Neural crest cell (in vitro differentiated cells): ENCODE measurements around the gene CPOX. TPM values are rescaled to one million over a fixed set of nuclear protein-coding genes. Genes with fewer than 3 reads are reported as not detected.

ENCODE experiments used
- DNase-seq: peaks from one replicate; pipeline ENCODE4 v3.0.0; 2021; ENCODE audit warnings: low read depth, mixed read lengths, low spot score
- H3K27ac Mint-ChIP-seq: one replicate; pipeline ENCODE4 v1.8.0; 2021; ENCODE audit warnings: mild to moderate bottlenecking, mixed read lengths; ENCODE audit not compliant: unreplicated experiment
- H3K27me3 Mint-ChIP-seq: 2 replicates; pipeline ENCODE4 v1.8.0; 2021; ENCODE audit warnings: low read depth, mild to moderate bottlenecking, mixed read lengths
- H3K36me3 Mint-ChIP-seq: 2 replicates; pipeline ENCODE4 v1.8.0; 2021; ENCODE audit warnings: low read depth, mild to moderate bottlenecking, mixed read lengths
- H3K4me1 Mint-ChIP-seq: 2 replicates; pipeline ENCODE4 v1.8.0; 2021; ENCODE audit warnings: mixed read lengths
- H3K4me3 Mint-ChIP-seq: one replicate; pipeline ENCODE4 v1.8.0; 2021; ENCODE audit warnings: mild to moderate bottlenecking, mixed read lengths
- H3K9me3 Mint-ChIP-seq: 2 replicates; pipeline ENCODE4 v1.8.0; 2021; ENCODE audit warnings: mixed read lengths
- total RNA-seq: library from RNA; stranded (reverse); gene quantifications from 2 replicates; pipeline ENCODE4 v1.2.1, GENCODE V29; 2021
- TF ChIP-seq, protein P1 (sequence below): fragments of 200-600 bp; sonication (generic); conservative IDR thresholded peaks from 2 replicates; pipeline ENCODE4 v1.5.0; 2021; ENCODE audit warnings: antibody characterized with exemption, mild to moderate bottlenecking

CPOX gene
- total RNA-seq, 1 donor from 2014 or later, result 28.1 TPM

DNA sequence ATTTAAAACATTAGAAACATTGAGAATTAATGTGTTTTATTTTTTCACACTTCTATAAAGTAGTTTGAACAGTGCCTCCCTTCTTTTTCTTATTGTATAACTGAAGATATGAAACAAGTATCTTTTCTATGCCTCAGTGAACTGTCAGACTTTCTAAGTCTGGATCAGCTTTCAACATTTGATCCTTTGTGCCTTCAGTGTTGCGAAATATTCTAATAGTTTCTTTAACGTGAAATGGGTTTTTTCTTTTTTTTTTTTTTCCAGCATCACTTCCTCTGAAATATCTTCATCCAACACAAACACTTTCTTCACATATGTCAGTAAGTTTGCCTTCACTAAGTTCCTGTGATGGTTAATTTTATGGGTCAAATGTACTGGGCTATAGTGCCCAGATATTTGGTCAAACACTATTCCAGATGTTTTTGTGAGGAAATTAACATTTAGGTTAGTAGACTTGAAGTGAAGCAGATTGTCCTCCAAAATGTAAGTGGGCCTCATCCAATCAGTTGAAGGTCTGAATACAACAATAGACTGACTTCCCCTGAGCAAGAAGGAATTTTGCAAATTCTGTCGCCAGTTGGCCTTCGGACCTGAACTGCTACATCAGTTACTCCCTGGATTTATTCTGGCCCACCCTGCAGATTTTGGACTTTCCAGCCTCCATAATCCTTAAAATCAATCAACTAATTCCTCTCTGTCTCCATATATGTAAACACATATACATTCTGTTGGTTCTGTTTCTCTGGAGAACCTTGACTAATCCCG lies 6.4 kb upstream of the CPOX start:
- Mint-ChIP-seq H3K27me3 (no peaks in the 10 kb centered on the region), H3K36me3 (no peaks in the 10 kb centered on the region), H3K27ac (no peak overlapping the region), H3K4me1 (peaks cover under 1% of the 10 kb centered on the region), H3K4me3 (no peak overlapping the region), H3K9me3 (no peaks in the 10 kb centered on the region)
- TF ChIP-seq, protein P1, sequence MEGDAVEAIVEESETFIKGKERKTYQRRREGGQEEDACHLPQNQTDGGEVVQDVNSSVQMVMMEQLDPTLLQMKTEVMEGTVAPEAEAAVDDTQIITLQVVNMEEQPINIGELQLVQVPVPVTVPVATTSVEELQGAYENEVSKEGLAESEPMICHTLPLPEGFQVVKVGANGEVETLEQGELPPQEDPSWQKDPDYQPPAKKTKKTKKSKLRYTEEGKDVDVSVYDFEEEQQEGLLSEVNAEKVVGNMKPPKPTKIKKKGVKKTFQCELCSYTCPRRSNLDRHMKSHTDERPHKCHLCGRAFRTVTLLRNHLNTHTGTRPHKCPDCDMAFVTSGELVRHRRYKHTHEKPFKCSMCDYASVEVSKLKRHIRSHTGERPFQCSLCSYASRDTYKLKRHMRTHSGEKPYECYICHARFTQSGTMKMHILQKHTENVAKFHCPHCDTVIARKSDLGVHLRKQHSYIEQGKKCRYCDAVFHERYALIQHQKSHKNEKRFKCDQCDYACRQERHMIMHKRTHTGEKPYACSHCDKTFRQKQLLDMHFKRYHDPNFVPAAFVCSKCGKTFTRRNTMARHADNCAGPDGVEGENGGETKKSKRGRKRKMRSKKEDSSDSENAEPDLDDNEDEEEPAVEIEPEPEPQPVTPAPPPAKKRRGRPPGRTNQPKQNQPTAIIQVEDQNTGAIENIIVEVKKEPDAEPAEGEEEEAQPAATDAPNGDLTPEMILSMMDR, result no peak
- no peak for DNase-seq

DNA sequence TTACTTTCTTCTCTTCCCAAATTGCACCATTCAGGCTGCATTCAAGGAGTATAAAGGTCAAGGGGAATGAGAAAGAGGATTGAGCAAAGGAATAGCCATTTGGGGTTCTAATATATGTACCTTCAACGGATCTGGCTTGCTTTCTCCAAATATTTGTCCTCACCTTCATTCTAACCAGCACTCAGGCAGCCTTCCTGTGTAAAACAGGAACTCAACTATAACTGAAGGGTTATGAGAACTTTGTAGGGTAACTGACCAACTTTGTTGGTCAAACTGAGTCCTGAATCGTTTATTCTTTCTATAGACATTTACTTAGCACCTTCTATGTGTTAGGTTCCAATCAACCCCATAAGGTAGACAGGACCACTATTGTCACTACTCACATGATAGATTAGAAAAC lies 5.1 kb upstream of the CPOX start:
- DNase-seq, result no peak
- no peak overlapping the region for H3K27ac Mint-ChIP-seq
- no peaks in the 10 kb centered on the region for H3K9me3 Mint-ChIP-seq
- no peak overlapping the region for H3K4me3 Mint-ChIP-seq
- TF ChIP-seq, protein P1, result no peak
- peaks cover 10% of the 10 kb centered on the region for H3K4me1 Mint-ChIP-seq
- no peaks in the 10 kb centered on the region for H3K27me3 Mint-ChIP-seq
- no peaks in the 10 kb centered on the region for H3K36me3 Mint-ChIP-seq

DNA sequence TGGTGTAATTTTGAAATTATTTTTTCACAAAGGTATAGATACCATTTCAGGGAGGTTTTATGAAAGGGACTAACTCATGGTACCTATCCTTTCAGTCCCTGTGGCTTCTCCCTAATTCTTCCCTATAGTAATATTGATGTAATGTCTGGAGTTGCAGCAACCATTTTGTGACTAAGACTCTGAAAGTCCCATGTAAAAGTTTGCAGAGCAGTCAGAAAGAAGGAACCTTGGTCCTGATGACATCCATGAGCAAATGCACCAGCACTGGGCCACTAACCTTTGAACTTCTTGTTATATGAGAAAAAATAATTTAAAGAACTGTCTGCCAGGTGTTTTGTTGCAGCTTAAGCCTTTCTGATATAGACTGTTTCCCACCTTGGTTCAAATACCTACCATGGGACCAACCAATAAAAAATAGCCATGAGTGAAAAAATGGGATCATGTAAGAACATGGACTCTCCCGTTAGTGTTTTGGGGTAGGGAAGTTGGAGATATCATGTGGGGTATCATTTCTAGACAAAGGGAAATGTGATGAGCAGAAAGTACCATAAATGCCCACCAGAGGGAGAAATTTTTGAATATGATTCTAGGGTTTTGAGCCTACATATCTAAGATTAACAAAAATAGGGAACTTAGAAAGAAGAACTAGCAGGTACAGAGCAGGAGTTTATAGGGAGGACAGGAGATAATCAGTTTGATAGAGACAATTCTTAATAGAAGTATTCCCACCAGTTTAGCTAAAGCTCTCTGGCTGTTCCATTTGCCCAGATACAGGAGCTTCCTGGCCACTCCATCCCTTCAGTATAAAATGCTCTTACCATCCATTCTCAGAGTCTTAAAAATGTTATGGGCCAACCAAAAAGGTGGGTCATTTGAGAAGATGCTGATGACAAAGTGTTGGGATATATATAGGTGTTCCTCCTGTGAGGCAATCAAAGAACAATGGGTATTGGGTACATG lies 3.4 kb upstream of the CPOX start:
- TF ChIP-seq, protein P1, result peak; percentile 78
- Mint-ChIP-seq H3K9me3 (no peaks in the 10 kb centered on the region), H3K4me3 (peak overlapping the region; percentile 39), H3K27ac (no peak overlapping the region), H3K4me1 (peaks cover 23% of the 10 kb centered on the region), H3K27me3 (no peaks in the 10 kb centered on the region), H3K36me3 (no peaks in the 10 kb centered on the region)
- DNase-seq, result no peak

DNA sequence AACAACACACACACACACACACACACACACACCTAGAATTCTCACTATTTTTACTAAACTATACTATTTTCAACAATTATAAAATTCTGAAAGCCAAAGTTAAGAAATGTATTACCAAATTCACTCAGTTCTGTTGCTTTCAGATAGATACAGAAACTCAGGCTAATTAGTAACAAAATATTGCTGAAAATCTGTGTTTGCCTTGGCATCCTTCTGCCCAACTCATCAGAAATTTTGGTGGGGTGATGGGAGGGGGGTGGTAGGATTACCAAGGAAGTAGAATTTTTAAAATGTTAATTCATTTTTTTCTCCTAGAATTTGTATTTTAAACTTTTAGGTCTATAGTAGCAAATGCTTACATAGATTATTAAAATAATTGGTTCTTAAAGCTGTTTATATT lies 2.7 kb upstream of the CPOX start:
- Mint-ChIP-seq H3K9me3 (no peaks in the 10 kb centered on the region), H3K4me3 (no peak overlapping the region), H3K36me3 (no peaks in the 10 kb centered on the region), H3K4me1 (peaks cover 28% of the 10 kb centered on the region), H3K27me3 (no peaks in the 10 kb centered on the region), H3K27ac (no peak overlapping the region)
- TF ChIP-seq, protein P1, result no peak
- no peak for DNase-seq

DNA sequence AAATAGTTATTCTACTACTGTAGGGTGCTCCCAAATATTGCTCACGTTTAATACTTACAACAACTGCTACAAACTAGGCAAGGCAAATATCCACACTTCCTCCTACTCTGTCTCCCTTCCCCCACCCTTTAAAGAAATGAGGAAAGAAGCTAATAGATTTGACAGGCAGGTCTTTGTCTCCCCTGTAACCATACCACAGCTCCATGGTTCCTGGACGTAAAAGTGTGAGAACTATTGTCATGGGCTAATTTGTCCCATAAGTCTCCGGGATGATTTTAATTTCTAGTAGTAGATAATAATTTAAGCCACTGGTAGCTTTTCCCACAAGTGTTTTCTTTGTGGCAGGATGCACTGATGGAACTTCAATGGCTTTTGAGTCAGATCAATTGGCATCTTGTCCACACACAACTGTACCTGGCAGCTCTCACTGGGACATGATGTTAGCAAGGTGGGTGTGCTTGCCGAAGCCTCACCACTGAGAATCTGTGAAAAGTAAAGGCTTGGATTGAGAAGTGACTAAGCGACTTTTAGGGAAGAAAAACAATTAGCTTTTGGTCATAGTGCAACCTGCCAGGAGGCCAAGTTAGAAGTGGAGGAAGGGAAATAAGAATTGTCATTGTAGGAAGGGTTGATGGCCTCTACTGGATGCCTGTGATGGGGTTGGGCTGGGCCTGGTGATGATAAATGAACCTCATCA lies 1.4 kb upstream of the CPOX start:
- Mint-ChIP-seq H3K4me3 (peak overlapping the region; percentile 68), H3K27me3 (no peaks in the 10 kb centered on the region), H3K27ac (no peak overlapping the region), H3K4me1 (peaks cover 31% of the 10 kb centered on the region), H3K36me3 (no peaks in the 10 kb centered on the region), H3K9me3 (no peaks in the 10 kb centered on the region)
- TF ChIP-seq, protein P1, result no peak
- no peak for DNase-seq
